GM18873 (cell line): ENCODE results near the gene CALHM3.
"Not testable (repeated sequence)": the region's sequence is repeated elsewhere in the genome, so short reads cannot be mapped to it uniquely, and the experiment has no call there.

Experiments
- ATAC-seq: cut with Tn5 transposase; IDR thresholded peaks from one replicate; pipeline ENCODE4 v1.9.1; 2021; ENCODE audit warnings: mild to moderate bottlenecking, moderate library complexity, moderate number of reproducible peaks; ENCODE audit not compliant: unreplicated experiment, low FRiP score

CALHM3 gene, protein sequence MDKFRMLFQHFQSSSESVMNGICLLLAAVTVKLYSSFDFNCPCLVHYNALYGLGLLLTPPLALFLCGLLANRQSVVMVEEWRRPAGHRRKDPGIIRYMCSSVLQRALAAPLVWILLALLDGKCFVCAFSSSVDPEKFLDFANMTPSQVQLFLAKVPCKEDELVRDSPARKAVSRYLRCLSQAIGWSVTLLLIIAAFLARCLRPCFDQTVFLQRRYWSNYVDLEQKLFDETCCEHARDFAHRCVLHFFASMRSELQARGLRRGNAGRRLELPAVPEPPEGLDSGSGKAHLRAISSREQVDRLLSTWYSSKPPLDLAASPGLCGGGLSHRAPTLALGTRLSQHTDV

DNA sequence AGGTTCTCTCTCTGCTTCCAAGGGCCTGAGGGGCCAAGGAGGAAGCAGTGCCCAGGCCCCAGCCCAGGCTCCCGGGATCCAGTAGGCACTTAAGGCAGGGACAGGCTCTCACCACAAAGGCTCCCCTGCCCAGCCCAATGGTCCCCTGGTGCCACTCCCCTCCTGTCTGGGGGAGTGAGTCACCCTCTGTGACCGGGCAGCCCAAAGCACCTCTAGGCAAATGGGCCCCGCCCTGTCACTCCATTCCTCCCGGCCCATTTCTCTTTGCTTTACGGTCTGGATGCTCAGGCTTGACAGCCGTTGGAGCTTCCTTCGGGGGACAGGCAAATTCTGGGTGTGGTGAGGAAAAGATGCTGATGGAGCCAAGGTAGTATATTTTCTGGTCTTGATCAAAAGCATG is at the start of gene CALHM3:
Gene CALHM3, minus strand, starts transcription at position 106 of the 400 bp plus-strand sequence. CDS start 208 bp downstream, outside the sequence.
- no peak for ATAC-seq

DNA sequence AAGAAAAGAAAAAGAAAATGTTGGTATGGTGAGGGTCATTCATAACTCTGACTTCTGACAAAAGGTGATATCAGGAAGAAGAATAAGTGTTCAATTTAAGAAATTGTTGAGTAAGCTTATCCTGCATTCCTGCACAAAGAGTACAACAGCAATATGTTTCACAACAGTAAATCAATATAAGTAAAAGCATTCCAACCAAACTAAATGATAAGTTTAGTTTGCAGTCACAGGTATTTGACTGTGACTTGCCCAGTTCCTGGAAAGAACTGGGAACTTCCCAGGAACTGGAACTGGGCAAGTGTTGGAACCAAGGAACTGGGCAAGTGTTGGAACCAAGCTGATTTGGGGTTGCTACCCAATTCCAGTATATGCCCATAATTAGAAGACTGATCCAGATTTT is 49.5 kb upstream of the CALHM3 start:
- no peak for ATAC-seq

DNA sequence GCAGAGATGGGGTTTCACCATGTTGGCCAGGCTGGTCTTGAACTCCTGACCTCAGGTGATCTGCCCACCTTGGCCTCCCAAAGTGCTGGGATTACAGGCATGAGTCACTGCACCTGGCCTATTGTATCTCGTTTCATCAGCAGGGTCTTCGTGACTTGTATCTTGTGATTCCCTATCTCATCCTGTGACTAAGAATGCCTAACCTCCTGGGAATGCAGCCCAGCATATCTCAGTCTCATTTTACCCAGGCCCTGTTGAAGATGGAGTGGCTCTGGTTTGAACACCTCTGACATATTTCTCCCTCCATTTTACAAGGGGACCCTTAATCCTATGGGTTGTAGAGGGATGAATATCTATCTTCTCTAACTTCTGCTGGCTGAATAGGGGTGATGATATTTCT is 48.4 kb upstream of the CALHM3 start:
- not testable (repeated sequence) for ATAC-seq

DNA sequence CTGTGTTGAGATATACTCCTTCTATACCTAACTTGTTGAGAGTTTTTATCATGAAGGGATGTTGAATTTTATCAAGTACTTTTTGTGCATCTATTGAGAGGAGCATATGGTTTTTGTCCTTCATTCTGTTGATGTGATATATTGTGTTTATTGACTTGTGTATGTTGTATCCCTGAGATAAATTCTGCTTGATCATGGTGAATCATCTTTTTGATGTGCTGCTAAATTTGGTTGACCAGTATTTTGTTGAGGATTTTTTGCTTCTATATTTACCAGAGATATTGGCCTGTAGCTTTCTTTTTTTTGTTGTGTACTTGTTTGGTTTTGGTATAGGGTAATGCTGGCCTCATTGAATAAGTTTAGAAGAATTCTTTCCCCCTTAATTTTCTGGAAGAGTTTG is 46.9 kb upstream of the CALHM3 start:
- no peak for ATAC-seq

DNA sequence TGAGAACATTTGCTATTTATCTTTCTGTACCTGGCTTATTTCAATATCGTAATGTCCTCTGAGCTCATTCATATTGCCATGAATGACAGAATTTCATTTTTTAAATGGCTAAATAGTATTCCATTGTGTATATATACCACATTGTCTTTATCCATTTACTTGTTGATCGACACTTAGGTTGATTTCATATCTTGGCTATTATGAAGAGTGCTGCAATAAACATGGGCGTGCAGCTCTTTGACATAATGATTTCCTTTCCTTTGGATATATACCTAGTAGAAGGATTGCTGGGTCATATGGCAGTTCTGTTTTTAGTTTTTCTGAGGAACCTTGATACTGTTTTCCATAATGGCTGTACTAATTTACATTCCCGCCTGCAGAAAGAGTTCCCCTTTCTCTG is 44.6 kb upstream of the CALHM3 start:
- ATAC-seq, result no peak

DNA sequence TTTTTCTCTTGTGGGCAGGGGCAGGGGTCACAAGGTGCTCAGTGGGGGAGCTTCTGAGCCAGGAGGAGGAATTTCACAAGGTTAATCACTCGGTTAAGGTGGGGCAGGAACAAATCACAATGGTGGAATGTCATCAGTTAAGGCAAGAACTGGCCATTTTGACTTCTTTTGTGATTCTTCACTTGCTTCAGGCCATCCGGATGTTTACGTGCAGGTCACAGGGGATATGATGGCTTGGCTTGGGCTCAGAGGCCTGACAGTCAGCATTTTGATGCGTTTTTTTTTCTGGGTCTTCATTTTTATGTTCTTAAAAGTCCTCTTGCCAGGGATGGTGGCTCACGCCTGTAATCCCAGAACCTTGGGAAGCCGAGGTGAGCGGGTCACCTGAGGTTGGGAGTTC is 43.0 kb upstream of the CALHM3 start:
- ATAC-seq, result not testable (repeated sequence)

DNA sequence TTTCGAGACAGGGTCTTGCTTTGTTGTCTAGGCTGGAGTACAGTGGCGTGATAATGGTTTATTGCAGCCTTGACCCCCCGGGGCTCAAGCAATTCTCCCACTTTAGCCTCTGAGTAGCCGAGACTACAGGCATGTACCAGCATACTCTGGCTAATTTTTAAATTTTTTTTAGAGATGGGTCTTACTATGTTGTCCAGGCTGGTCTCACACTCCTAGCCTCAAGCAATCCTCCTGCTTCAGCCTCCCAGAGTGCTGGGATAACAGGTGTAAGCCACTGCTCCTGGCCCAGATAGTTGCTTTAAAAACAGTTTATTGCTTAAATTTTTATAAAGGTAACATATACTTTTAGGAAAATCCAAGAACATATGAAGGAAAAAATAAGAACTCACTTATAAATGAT is 40.8 kb upstream of the CALHM3 start:
- ATAC-seq, result no peak

DNA sequence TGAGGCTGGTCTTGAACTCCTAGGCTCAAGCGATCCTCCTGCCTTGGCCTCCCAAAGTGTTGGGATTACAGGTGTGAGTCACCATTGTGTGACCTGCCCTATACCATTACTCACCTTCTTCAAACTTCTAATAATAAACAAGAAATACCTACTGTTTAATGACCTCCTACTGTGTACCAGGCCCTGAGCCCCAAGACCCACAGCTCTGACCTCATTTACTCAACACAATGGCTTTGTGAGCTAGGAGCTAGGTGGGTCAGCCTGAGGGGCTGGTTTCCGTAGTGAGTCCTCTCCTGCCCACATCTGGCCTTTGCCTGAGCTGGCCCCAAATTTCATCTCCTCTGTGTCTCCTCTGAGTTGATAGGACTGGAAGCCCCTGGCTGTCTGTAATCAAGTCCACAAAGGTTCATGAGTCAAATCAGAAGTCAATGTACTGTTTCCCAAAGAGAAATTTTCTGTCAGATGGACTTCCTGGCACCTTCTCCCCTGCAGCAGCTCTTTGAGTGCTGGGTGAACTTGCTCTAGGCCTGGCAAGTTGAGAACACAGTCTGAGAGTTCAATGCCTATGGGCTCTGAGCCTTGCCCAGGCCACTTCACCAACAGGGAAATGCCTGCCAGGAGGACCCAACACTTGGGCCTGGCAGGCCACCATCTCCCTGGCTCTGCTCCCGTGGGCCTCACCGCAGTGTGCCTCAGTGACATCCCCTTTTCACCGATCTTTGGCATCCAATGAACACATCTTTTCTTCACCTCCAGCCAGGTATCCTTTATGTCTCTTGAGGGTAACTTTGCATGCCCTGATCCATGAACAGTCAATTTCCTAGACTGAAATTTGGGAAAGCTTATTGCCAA is 38.4 kb upstream of the CALHM3 start:
- no peak for ATAC-seq

DNA sequence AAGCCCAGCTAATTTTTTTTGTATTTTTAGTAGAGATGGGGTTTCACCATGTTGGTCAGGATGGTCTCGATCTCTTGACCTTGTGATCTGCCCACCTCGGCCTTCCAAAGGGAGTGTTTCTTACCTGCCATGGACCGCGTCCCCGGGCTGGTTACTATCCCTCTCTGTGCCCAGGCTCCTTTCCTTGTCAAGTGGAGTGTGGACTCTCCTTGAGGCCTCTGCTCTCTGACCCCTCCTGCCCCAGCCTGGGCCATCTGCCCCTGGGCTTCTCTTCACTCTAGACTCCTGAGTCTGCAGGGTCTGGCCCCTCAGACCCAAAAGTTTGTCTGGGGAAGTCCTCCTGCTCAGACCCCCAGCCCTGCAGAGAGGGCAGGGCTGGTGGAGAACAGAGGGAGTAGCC is 35.2 kb upstream of the CALHM3 start:
- ATAC-seq, result no peak

DNA sequence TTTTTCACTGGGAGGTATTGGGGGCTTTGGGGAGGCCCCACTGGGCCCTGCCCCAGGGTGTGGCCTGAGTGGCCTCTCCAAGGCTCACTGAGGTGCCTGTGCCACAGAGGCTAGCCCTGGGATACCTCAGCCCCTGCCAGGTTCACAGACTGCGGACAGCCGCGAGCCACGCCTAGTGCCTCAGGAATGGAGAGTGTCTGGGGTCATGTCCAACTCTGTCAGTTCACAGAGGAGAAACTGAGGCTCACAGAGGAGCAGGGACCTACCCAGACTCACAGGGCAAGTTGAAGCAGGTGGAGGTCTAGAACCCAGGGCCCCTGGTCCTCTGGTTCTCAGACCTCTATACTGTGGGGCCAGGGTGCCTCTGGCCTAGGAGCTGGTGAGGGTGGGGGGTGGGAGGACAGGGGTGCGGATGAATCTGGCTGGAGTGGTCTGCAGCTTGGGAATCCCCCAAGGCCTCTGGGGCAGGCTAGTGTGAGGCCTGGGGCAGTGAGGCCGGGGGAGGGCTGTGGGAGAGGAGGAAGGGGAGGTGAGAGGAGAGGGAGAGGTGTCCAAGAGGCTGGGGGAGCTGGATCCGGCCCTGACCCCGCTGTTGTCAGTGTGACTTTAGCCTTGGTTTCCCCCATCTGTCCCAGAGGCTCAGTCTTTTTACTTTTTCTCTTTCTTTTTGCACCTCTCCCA is 34.5 kb upstream of the CALHM3 start:
- ATAC-seq, result no peak

DNA sequence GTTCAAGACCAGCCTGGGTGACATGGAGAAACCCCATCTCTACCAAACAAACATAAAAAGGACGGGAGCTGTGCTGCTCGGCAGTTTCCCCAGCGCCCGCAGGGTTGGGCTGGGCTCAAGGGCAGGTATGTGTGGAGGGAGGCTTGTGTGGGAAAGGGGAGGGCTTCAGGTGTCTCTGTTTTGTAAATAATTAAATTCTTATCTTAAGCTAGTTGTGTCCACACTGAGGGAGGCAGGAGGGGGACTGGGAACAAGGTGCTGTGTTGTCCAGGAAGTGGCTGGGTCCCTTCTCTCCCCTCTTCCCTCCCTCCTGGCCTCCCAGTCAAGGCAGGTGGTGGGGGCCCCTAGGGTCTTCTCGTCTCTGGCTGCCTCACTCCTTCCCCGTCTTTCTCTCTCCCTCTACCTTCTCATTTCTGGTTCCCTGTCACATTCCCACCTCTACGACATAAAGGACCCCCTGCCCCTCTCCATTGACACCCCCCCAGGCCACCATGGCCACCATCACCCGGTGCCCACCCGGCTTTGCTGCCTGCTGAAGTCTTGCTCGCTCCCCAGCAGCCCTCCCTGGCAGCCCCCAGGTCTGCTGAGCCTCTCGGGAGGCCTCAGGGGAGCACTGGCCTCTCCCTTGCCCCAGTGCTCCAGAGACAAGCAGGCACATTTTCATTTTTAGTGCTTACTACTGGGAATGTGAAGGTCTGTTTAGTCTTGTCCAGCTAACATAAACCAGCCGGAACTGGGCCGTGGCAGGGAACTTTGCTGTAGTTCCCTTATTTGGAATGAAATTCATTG is 33.7 kb upstream of the CALHM3 start:
- no peak for ATAC-seq

DNA sequence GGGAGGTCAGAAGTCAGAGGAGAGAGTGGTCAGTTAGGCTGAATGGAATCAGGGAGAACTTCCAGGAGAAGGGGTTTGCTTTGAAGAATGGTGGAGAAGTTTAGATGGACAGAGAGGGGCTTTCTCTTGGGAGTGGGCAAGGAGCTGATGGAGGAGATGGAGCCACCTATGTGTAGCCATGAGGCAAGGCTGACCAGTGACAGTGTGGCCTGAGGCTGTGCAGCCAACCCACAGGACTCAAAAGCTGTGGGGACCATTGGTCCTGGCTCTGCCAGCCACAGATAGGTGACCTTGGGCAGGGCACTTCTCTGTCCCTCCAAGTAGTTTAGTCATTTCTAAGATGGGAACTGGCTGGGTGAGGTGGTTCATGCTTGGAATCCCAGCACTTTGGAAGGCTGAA is 33.1 kb upstream of the CALHM3 start:
- ATAC-seq, result no peak

DNA sequence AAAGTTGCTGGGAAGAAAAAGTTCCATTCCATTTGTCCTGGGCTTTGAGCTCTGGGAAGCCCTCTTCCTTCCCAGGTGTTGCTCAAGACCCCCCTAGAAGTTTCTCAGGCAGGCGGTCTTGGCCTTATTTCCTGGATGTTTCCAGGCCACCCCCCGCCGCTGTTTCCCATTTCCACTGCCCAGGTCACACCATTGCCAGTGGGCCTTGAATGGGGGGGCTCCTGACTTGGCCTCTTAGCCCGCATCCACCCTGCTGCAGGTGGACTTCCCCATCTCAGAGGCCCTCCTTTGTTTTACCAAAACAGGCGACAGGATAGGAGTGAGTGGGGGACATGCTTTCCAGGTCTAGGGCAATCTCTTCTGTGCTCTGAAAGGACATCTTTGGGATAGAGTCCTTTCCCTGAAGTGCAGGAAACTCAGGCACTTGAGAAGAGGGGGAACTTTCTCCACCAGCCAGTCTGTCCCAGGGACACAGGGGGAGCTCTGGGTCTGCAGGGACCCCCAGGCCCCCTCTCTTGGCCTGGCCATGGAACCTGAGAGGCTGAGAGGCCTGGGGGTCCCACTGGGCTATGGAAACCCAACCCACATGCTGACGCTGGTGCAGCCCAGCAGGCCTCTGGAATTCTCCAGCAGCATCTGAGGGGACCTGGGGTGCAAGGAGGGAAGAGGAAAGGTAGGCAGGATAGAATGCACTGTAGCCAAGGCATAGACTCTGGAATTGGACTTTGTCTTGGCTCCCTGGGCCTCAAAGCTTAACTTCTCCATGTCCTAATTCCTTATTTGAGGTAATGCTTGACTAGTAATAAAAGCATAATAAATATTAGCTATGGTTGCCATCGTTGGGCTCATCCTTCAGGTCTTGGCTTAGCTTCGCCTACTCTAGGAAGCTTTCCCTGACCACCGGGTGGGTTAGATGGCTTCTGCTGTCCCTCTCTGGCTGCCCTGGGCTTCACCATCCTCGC is 32.0 kb upstream of the CALHM3 start:
- ATAC-seq, result no peak

DNA sequence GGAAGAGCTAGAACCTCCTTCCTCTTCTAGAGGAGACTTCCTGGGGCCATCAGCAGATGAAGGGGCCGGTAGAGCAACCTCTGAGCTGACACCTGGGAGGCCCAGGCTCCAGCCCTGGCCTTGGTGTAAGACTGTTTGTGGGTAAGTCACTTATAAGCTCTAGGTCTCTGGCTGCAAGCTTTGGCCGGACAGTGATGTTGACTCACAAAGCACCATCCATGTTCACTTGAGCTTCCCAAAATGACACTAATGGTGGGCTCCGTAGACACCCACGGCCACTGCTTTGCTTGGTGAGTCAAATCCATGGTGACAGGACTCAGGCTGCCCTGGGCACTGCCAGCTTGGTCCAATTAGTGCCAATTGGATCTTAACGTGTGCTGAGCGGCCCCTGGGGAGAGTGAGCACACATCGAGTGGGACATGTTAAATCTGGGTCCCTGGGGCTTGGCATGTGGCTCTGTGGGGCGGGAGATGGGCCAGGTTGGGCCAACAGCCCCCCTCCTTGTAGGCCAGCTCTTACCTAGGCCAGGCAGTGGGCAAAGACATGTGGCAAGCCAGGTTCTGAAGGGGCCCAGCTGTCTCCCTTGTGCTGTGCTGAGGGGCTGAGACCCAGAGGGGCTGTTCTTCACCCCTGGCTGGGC is 31.1 kb upstream of the CALHM3 start:
- ATAC-seq, result no peak

DNA sequence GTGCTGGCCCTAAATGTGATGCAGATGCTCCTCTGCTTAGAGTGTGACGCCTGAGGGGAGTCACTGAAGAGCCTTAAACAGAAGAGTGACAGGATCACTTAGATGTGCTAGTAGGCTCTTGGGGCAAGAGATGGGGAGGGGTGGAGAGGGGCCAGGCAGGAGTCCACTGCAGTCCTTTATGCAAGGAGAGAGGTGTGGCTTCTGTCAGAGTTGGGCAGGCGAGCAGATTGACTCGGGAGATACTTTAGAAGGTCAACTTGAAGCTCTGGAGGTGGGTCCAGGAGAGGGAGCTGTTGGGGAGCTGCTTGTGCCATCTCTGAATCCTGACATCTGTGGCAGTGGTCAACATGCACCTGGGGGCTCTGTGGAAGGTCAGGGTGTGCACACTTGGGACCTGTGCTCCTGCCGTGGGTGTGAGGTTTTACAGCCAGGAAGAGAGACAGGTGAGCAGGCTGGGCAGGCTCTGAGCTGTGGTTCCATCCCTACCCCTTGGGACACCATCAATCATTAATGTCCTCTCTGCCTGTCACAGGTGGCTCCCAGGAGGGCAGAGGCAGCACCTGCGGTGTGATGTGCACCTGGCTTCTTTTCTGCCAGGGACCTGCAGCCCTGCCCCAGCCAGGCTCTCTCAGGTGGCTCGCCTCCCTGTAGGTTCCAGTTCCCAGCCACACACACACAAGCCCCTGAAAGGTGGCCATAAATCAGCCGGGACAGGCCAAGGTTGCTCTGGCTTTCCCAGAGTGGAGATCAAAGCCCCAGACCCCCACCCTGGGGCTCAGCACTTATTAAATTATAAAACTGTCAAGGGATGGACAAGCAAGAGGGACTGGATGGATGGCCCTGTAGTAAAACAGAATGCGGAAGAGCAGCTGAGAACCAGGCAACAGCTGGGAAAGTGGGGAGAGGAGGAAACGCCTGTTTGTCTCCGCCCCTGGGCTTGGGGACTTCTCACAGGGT is 28.5 kb upstream of the CALHM3 start:
- no peak for ATAC-seq

DNA sequence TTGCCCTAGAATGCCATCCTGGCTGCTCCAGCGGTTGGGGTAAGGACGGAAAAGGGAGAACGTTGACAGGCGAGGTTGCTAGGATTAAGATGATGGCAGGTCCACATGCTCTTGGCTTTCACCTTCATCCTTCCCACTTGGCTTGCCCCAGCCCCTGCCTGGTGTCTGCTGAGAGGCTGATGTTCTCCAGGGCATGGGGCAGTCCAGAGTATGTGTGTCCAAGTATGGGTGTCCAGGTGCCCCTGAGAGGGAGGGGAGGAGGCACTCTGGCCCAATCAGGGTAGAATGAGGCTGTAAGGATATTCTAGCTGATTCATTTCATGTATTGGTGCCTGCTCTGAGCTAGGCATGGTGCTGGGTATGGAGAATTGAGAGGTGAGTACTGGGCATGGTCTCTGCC is 27.0 kb upstream of the CALHM3 start:
- ATAC-seq, result no peak

DNA sequence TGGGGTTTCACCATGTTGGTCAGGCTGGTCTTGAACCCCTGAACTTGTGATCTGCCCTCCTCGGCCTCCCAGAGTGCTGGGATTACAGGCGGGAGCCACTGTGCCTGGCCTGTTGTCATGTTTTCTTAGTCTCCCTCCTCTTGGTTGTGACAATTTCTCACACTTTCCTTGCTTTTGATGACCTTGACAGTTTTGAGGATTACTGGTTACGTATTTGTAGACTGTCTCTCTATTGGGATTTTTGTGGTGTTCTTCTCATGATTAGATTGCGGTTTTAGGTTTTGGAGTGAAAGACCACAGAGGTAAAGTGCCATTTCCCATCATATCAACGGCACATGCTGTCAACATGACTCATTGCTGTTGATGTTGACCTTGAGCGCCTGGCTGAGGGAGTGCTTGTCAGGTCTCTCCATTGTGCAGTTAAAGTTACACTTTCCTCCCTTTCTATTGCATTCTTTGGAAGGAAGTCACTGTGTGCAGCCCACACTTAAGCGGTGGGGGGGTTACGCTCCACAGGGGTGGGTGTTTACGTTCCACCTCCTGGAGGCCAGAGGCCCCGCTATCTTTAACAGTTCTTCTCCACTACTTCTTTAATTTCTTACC is 25.2 kb upstream of the CALHM3 start:
- no peak for ATAC-seq
